HG03460 (cell line): ENCODE data around the gene NEDD8.

ENCODE experiments used
- ATAC-seq: cut with Tn5 transposase; IDR thresholded peaks from one replicate; pipeline ENCODE4 v1.9.1; 2021; ENCODE audit not compliant: unreplicated experiment

NEDD8 gene

DNA sequence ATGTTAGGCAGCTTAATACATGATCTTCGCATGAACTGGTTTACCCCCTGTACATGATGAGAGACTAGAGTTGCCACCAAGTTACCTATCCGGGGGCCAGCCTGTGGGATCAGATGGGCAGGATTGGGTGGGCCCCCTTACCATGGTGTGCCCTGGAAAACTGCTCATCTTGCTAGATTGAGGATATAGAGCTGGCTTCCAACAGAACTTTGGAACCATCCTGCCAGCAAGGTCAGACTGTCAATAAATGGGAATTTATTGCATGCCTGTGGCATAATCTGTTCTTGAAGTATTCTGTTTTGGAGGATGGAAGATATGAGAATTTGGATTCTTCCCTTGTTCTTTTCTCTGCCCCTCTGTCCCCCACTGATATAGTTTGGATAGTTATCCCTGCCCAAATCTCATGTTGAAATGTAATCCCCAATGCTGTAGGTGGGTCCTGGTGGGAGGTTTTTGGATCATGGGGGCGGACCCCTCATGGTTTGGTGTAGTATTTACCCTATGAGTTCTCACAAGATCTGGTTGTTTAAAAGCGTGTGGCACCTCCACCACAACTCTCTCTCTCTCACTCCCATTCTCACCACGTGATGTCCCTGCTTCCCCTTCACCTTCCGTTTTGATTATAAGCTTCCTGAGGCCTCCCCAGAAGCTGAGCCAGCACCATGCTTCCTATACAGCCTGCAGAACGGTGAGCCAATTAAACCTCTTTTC is 33.2 kb downstream of the NEDD8 start:
- ATAC-seq, result no peak

DNA sequence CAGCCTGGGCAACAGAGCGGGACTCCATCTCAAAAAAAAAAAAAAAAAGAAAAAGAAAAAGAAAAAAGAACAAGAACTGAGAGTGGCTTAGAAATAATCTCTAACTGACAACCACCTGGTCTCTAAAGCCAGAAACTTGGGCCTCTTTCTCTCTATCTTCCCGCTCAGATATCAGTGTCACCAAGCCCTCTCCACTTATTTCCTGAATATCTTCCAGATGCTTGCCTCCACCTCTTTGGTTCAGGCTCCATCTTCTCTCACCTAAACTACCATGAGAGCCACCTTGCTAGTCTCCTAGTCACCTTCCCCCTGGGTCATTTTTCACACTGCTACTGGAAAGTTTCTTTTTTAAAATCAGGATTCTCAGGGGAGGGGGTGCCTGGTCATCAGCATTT is 35.1 kb downstream of the NEDD8 start:
- ATAC-seq, result no peak

DNA sequence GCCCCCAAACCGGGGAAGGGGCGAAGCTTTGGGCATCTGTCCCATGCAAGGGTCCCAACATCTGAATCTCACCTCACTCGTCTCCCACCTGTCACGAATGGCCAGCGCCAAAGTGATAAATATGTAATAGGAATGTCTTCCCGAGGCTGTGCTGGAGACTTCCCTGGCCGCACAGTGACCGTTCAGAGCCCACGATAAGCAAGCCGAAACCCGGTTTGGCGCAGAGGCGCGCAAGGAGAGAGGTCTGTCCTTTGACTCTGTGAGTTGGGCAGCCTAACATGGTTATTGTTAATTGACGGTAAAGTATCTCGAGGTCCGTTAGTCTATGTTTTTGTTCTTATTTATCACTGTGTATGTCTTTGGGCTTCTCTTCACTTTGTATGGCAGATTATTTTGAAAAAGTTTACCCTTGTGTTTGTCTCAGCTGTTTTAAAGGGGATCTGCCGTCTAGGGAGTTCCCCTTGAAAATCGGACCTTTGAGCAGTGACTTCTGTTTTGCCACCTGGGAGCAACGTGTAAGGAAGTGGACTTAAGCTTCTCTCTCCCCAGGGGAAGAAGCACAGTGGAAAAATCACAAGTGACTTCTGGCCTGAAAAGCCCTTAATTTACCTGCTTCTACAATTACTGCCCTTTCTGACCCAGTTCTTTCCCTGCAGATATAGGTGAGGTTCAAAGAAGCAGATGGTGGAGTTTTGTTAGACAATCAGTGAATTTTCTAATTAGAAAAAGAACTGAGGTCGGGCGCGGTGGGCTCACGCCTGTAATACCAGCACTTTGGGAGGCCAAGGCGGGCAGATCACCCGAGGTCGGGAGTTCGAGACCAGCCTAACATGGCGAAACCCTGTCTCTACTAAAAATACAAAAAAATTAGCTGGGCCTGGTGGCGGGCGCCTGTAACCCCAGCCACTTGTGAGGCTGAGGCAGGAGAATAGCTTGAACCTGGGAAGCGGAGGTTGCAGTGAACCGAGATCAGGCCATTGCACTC is 35.8 kb downstream of the NEDD8 start:
- ATAC-seq, result no peak

DNA sequence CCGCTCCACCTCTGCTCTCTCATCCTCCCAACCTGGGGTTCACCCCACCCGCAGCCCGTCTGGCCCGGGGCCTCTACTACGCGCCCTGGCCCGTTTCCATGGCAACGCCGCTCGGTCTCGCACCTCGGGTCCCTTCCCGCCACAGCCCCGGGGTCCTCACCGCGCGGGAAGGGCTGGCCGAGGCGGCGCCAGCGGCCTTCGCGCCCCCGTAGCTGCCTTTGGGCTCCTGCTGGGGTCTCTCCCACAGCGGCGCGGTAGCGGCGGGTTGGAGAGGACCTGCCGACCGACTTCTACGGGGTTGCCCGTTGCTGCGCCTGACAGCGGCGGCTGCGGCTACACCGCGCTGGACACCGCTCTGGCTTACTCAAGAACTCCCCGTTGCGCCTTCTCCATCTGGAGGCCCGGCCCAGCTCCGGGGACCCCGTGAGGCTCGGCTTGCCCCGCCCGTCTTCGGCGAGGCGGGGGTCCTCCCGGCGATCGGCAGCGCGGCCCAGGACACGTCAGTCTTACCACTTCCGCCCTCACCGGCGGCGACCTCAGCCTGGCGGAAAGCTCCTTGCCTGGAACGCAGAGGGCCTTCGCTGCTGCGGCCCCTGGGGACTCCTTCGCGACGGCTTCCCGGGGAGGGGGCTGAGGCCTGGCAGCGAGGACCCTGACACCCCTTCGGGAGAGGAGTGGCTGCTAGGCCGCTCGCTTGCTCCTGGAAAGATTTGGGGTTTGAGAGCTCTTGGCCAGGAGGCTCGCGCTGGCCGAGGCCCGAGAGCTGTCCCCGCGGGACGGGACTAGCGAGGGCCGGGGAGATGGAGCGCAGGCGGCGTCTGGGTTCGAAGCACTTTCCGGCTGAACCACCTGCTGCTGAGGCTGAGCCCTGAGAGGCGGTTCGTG is 36.7 kb downstream of the NEDD8 start, which contains the start of gene TM9SF1:
Gene TM9SF1 (minus strand): TSS at position 256 of the 885 bp plus-strand sequence. CDS start 422 bp downstream, outside the sequence.
- ATAC-seq, result peak; percentile 87

DNA sequence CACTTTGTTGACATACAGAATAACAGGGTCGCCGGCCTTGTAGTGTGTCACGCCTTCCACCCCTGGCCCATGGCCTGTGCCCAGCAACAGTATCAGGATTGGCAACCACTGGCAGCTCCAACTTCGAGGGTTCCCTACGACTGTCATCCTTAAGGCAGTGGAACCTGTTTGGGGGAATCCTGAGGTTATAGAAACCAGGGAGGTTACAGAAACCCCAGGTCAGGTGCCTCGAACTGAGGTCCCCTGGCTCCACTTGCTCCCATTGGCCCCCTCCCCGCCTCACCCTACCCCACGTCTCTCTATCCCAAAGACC is 37.3 kb downstream of the NEDD8 start:
- no peak for ATAC-seq

DNA sequence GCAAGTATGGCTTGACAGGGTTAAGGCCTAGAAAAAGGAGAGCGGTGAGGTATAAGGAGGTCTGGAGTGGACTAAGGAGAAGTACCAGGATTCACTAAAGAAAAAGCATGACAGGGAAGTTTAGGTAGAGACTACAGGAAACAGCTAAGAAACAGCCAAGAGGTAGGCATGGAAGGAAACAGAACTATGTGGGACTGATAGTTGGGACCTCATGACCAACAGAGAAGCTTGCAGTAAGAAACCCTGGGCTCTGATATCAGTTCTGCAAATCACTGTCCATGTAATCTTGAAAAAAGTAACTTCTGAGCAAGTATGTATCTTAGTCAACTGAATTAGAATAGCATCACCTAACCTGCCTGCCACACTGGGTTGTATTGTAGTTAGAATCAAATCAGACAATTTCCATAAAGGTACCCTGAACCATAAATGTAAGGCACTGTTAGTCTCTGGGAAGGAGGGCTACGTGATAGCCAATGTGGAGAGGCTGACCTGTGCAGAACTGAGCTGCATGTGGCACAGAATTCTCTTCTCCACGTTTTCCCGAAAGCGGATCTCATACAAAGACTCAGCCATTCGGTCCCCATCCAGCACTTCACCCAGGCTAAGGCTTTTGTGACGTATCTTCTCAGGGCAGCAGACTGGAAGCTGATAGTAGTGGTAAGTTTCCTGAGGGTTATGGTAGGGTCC is 37.8 kb downstream of the NEDD8 start:
- no peak for ATAC-seq

DNA sequence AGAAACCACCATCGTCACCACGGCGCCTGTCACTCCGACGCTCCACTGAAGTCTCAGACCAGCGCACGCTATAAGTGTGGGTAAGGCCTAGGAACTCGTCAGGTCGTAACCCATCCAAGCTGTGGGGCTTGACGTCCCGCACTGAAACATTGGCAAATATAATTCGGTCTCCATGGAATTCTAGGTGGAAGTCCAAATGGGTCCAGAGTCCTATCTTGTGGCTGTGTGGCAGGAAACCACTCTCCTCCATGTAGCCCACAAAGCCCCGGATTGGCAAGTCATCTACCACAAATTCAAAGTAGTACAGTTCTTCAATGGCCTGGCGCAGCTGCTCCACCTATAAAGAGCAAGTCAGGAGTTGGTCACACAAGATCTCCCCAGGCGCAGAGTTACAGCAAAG is 39.2 kb downstream of the NEDD8 start:
- no peak for ATAC-seq

DNA sequence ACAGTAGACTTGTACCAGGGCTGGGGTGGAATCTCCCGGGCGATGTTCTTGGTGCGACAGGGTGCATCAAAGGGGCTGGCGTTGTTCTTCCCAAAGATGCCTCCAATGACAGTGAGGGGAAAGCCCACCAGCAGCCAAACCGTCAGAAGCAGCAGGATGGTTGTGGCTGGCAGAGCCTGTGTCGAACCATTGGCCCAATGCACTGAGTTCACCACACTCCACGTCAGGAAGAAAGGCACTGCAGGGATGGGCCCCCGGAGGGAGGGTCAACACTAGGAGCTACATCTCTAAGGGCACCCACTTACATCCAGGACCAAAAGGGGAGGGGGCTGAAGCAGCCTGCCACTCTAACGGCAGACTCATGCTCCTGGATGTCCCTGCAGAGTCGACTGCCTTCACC is 41.8 kb downstream of the NEDD8 start:
- no peak for ATAC-seq

DNA sequence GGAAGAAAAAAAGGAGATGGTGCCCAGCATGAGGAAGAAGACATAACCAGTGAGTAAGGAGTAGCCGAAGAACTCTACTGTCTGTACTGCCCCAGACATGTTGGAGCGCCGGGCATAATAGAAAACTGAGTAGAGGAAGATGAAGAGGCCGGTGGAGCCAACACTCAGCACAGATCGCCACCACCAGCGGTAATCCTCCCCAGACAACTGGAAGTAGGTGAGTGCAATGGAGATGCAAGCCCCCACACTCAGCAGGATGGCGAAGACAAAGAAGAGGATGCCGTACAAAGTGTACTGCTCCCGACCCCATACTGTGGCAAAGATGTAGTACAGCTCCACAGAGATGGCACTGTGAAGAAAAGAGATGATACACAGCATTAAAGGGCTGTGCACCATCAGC is 42.7 kb downstream of the NEDD8 start:
- ATAC-seq, result no peak

DNA sequence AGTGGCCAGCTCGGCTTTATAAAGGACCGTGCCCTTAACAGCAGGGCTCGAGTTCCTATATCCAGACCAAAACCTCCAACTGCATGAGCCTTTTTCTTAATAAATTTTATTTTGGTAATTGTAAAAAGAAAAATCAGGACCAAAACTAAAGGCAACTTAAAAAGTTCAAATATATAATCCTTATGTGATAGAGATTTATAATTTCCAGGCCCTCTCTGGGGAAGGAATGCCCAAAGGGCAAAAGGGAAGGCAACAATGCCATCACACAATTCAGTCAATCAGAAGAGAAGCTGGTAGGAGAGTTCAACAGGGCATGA is 43.1 kb downstream of the NEDD8 start:
- ATAC-seq, result no peak

DNA sequence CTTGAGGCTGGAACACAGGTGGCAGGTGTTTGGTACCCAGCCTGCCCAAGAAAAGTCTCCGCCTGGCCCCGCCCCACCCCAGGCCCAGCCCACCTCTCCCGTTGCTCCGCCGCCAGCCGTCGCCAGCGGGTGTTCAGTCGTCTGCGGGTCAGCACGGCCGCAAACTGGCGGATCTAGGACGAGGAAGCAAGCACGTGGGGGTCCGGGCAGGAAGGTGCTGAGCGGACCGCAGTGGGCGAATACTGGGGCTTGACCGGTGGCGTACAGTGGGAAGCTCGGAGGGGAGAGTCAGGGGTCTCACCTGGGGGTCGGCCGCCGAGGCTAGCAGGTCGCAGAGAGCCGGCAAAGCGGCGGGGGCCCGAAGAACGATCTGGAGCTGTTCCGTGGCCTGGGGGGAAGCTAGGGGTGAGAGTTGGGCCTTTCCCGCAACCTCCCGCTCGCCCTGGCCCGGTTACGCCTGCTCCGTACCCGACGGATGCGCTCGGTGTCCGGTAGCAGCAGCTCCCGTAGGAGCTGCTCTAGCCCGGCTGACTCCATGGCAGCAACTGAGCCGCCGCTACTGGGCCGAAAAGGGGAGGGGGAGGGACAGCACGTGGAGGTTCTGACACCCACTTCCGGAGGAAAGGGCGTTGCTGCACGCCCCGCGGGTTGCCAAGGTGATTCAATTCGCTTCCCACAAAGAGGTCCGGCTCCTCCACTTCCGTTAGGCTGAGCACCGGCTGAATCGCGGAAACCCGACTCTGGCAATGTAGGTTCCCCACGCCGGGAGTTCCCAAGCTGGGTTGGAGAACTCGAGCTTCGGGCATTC is 43.7 kb downstream of the NEDD8 start, which contains the start of gene IPO4:
Gene IPO4 (minus strand): TSS at position 566 of the 808 bp plus-strand sequence. CDS start 29 bp downstream, at position 537.
- peak; percentile 92 for ATAC-seq

DNA sequence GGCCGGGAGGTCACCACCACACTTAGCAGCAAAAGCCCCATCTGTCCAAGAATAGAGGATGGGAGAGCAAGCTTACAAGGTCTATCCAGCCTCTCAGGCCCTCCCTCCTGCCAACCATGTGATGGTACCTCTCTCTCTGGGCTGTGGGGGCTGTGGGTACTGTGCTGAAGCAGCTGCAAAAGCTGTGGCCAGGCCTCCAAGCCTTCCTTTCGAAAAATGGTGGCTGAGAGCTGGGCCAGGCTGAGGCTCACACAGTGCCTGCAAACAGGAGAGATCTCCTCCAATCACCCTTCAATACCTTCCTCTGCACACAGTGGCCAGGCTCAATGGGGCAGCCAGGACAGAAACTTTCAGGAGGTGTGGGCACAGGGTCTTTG is 44.6 kb downstream of the NEDD8 start:
- ATAC-seq, result no peak

DNA sequence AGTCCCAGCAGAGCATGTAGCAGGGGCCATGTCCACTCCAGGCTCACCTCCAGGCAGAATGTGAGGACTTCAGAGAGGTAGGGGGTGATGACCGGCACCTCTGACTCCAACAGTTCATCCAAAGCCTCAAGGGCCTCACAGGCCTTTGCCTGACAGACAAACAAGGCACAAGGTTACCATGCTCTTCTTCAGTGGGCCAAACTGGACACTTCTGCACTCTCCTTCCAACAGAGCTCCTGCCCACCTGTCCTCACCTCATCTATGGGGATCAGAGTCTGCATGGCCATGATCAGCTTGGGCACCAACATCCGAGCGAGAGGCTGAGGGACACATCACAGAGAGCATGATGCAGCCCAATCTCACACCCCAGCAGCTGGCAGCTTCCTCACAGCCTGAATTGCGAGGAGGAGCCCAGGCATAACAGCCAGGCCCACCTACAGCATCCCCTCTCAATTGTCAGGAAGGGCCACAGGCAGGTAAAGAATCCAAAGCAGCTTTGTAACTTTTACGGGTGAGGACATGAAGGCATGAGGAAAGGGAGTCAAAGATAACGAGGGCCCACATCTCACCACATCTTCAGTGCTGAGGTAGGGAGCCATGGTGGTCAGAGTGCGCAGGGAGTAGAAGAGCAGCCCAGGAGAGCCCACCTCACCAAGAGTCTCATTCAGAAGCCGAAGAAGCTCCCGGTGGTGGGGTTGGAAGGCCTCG is 45.2 kb downstream of the NEDD8 start:
- no peak for ATAC-seq

DNA sequence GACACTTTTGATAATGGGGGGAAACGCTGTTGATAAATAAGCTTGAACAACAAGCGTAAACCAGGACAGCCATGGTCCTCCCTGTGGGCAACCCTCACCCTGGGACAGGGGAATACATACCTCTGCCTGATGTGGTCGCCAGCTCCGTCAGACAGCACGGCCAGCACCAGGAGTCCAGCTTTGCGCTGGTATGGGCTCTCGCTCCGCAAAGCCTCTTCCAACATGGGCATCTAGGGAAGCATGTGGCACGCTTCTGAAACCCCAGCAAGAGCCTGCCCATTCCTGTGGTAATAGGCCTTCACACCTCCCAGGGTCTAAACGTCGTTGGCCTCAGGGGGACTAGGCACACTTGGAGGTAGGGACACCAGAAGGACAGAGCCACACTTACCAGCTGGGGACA is 46.4 kb downstream of the NEDD8 start:
- no peak for ATAC-seq

DNA sequence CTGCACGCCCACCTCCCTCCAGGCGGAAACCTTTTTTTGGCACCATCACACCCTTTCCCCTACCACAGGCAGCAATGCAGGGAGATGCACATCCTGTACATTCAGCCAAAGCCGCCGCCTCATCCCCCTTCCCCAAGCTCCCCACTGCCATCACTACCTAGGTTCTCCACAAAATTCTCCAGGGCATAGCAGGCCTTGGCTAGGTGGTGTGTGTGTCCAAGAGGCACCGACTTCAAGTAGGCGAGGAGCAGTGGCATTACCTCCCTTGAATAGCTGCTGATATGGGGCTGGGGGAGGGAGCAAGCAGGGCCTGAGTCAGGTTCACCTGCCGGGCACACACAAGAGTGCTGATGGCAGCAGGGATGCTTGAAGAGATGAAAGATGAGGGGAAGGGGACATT is 47.1 kb downstream of the NEDD8 start:
- no peak for ATAC-seq

DNA sequence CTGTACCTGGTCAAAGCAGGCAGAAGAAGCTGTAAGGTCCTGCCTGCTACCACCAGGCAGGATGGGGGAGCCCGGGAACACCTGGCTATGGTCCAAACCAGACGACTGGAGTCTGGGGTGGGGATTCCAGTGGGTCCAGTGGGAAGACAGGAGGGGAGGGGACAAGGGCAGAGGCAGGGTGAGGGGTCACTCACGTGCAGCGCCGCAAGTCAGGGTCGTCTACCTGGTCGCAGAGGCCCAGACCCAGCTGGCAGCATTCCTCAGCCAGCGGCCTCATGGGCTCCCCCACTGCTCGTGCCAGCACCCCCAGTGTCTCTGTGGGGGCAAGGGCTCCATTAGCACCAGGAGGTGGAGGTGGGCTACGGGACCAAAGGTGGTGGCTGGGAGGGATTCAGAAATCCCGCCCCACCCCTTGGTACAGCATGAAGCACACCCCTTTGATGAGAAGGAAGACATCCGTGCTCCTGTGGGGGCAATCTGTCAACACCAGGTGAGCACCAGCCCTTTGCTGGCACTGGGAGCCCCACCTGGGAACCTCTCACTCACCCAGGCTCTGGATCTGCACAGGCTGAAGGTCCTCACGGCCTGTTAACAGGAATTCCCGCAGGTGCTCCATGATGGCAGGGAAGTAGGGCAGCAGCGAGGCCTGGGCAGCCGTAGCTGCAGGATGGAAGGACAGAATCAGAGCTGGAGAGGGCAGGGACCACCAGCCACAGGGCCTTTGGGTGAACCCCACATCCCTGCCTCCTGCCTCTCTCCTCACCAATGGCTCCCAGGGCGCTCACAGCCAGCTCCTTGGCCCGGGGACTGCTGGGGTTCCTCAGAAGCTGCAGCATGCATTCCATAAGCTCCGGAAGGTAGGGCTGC is 47.8 kb downstream of the NEDD8 start:
- ATAC-seq, result no peak

DNA sequence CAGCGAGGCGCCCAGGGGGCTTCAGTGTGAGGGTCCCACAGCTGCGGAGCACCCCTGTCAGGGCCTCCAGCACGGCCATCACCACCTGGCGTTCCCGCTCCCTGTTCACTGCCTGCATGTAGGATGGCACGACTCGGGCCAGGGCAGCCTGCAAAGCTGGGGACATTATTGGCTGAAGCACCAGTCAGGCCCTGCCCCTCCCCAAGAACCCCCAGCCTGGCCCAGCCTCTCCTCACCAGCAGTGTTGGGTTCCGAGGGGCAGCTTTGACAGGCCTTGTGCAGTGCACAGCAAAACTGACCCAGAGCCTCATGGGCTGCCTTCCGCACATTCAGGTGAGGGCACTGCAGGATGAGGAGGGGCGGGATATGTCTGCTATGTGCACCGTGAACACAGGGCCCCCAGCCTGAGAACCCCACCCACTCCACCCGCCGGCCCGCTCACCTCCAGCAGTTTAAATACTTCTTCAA is 49.1 kb downstream of the NEDD8 start:
- ATAC-seq, result no peak
